Fibroblast of lung (primary cell): ENCODE measurements around the gene DCN. TPM values are rescaled to one million over a fixed set of nuclear protein-coding genes. Genes with fewer than 3 reads are reported as not detected.

ENCODE experiments used
- DNase-seq, 2 donors: peaks; one replicate each; pipeline versions ENCODE4 v3.0.0 to v3.0.0-alpha.2; 2010; ENCODE audit warnings: low read depth in 2 of 2
- H2AFZ ChIP-seq: 2 replicates; pipeline ENCODE4 v1.5.1; 2012; ENCODE audit warnings: low read length, control low read depth, inconsistent platforms
- H3K27ac ChIP-seq: 2 replicates; pipeline ENCODE4 v1.5.1; 2011; ENCODE audit warnings: low read length, control low read depth; ENCODE audit not compliant: insufficient read depth
- H3K27me3 ChIP-seq: 2 replicates; pipeline ENCODE4 v1.5.1; 2011; ENCODE audit warnings: mild to moderate bottlenecking, low read length; ENCODE audit not compliant: control insufficient read depth, insufficient read depth
- H3K36me3 ChIP-seq: 2 replicates; pipeline ENCODE4 v1.5.1; 2011; ENCODE audit warnings: low read length; ENCODE audit not compliant: control insufficient read depth, insufficient read depth
- H3K4me1 ChIP-seq: 2 replicates; pipeline ENCODE4 v1.5.1; 2011; ENCODE audit warnings: low read length; ENCODE audit not compliant: control insufficient read depth, insufficient read depth; ENCODE audit errors: extremely low read depth
- H3K4me2 ChIP-seq: 2 replicates; pipeline ENCODE4 v1.5.1; 2011; ENCODE audit warnings: low read length, control low read depth; ENCODE audit not compliant: insufficient read depth; ENCODE audit errors: extremely low read depth
- H3K4me3 ChIP-seq, 4 experiments: fragments of 200-600 bp in 1 of 4; sonication (generic) in 1 of 4; replicated peaks in 1 of 4; 2 replicates each; pipeline ENCODE4 v1.5.1; 2011 to 2016; ENCODE audit warnings: low read length in 4 of 4, low read depth in 3 of 4, mild to moderate bottlenecking in 3 of 4, control low read depth in 2 of 4, inconsistent platforms in 1 of 4, mixed read lengths in 1 of 4; ENCODE audit not compliant: insufficient read depth in 1 of 4; ENCODE audit errors: control extremely low read depth in 1 of 4
- H3K79me2 ChIP-seq: 2 replicates; pipeline ENCODE4 v1.5.1; 2012; ENCODE audit warnings: mild to moderate bottlenecking, low read length, inconsistent platforms; ENCODE audit not compliant: control insufficient read depth, insufficient read depth
- H3K9ac ChIP-seq: 2 replicates; pipeline ENCODE4 v1.5.1; 2011; ENCODE audit warnings: mild to moderate bottlenecking, low read length, control low read depth; ENCODE audit not compliant: insufficient read depth
- H3K9me3 ChIP-seq: 2 replicates; pipeline ENCODE4 v1.5.1; 2012; ENCODE audit warnings: low read depth, low read length; ENCODE audit not compliant: control insufficient read depth, insufficient read depth
- H4K20me1 ChIP-seq: 2 replicates; pipeline ENCODE4 v1.5.1; 2011; ENCODE audit warnings: low read length; ENCODE audit not compliant: control insufficient read depth, insufficient read depth; ENCODE audit errors: extremely low read depth
- EZH2 ChIP-seq: IDR thresholded peaks from 2 replicates; pipeline ENCODE4 v1.5.1; 2012; ENCODE audit warnings: low read length, control low read depth, mild to moderate bottlenecking; ENCODE audit errors: missing control alignments
- polyA plus RNA-seq, 2 donors: library from polyadenylated mRNA; depleted of rRNA in 1 of 2; stranded (reverse) in 1 of 2; unstranded in 1 of 2; fragments of >200 nt; gene quantifications; 2 replicates each; pipeline ENCODE4 v1.2.1, GENCODE V29; 2011 to 2012; ENCODE audit warnings: missing spikeins in 1 of 2
- total RNA-seq: library from RNA; depleted of rRNA; stranded (reverse); fragments of >200 nt; gene quantifications from 2 replicates; pipeline ENCODE4 v1.2.1, GENCODE V29; 2014
- TF ChIP-seq, protein P1 (sequence below), 2 donors: IDR thresholded peaks in 1 of 2; conservative IDR thresholded peaks in 1 of 2; 1 replicate in 1 of 2; 2 replicates in 1 of 2; pipeline ENCODE4 v1.5.1; 2011 to 2012; ENCODE audit warnings: low read length in 2 of 2, control low read depth in 1 of 2, inconsistent platforms in 1 of 2, low read depth in 1 of 2, mild to moderate bottlenecking in 1 of 2

The DCN gene
- total and polyA plus RNA-seq, 2 donors (not counting 1 experiment from before 2014, with no cell fraction given): 902 to 4,941 TPM

DNA sequence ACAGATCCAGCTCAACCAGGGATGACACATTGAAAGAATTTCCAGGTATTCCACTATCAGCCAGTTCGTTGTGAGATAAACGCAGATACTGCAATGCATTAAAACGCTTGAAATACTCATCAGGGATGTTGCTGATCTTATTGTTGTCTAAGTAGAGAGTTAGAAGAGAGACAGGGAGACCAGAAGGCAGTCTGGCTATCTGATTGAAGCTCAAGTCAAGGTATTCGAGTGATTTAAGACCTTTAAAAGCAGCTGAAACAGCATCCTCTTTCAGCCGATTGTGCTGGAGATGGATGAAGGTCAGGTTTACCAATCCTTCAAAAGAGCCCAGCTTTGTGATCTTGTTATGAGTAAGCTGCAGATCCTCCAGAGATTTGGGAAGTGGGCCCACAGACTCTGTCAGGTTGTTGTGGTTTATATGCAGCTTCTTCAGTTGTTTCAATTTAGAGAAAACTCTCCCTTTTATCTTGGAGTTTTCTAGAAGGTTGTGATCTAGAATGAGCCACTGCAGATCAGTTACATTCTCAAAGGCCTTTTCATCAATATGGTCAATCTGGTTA lies 74.3 kb downstream of the DCN start:
- Histone ChIP-seq H4K20me1 (no peaks in the 10 kb centered on the region), H3K36me3 (no peaks in the 10 kb centered on the region), H3K9ac (no peak overlapping the region), H3K79me2 (no peaks in the 10 kb centered on the region), H3K4me2 (no peak overlapping the region), H3K4me3 (peak overlapping the region in 1 of 4 experiments; percentile 68), H3K27ac (no peak overlapping the region), H3K4me1 (peaks cover 11% of the 10 kb centered on the region), H2AFZ (no peak overlapping the region), H3K27me3 (no peaks in the 10 kb centered on the region), H3K9me3 (no peaks in the 10 kb centered on the region)
- no peak for DNase-seq
- TF ChIP-seq EZH2: no peak
- TF ChIP-seq, protein P1, sequence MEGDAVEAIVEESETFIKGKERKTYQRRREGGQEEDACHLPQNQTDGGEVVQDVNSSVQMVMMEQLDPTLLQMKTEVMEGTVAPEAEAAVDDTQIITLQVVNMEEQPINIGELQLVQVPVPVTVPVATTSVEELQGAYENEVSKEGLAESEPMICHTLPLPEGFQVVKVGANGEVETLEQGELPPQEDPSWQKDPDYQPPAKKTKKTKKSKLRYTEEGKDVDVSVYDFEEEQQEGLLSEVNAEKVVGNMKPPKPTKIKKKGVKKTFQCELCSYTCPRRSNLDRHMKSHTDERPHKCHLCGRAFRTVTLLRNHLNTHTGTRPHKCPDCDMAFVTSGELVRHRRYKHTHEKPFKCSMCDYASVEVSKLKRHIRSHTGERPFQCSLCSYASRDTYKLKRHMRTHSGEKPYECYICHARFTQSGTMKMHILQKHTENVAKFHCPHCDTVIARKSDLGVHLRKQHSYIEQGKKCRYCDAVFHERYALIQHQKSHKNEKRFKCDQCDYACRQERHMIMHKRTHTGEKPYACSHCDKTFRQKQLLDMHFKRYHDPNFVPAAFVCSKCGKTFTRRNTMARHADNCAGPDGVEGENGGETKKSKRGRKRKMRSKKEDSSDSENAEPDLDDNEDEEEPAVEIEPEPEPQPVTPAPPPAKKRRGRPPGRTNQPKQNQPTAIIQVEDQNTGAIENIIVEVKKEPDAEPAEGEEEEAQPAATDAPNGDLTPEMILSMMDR (conservative IDR thresholded peaks at IDR 0.05 in 1 of 2, IDR thresholded peaks at IDR 0.05 in 1 of 2; ENCODE audit: low read depth in 1 of 2, low read length in 2 of 2): no peak

DNA sequence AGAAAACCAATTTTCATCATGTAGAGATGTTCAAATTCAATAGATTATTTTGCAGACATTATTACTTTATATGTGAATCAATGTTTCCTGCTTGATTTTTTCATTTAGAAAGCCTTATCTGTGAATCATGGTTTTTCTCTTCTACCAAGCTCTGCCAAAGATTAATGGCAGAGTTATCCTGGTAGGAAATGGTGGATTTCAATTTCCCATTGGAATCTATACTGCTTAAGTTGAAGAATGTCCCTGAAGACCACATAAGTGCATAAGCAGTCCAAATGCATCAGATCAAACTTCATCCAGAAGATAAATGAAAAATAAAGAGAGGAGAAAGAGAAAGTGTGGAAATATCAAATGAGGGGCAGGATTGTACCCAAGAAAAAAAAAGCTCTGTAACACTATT lies 76.3 kb downstream of the DCN start:
- H3K36me3 ChIP-seq: no peaks in the 10 kb centered on the region
- no peak overlapping the region for H3K4me2 ChIP-seq
- H2AFZ ChIP-seq: no peak overlapping the region
- no peak overlapping the region for H3K4me3 ChIP-seq
- peak in 1 of 2 donors; percentile 40 for DNase-seq
- TF ChIP-seq, protein P1 (conservative IDR thresholded peaks at IDR 0.05 in 1 of 2, IDR thresholded peaks at IDR 0.05 in 1 of 2; ENCODE audit: low read depth in 1 of 2, low read length in 2 of 2): no peak
- TF ChIP-seq EZH2: no peak
- no peaks in the 10 kb centered on the region for H3K79me2 ChIP-seq
- no peaks in the 10 kb centered on the region for H3K9me3 ChIP-seq
- H3K27ac ChIP-seq: no peak overlapping the region
- no peak overlapping the region for H3K9ac ChIP-seq
- peaks cover 3% of the 10 kb centered on the region for H3K4me1 ChIP-seq
- H3K27me3 ChIP-seq: no peaks in the 10 kb centered on the region
- no peaks in the 10 kb centered on the region for H4K20me1 ChIP-seq

DNA sequence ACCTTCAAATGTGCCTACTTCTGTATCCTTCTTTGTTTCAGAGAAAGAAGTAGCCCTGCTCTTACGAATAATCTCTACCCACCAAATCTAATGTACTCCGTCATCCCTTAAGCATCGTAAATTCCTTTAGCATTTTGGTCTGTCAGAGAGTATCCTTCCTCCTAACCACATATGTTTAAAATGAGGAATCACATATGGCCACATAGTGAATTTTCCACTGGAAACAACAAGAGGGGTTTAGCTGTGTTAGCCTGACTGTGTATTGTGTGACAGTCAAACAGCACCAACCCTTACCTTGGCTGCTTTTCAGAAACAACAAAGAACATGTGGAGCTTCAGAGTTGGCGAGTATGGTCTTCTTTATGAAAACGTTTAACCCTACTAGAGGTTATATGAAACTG lies 76.8 kb downstream of the DCN start:
- no peak for TF ChIP-seq EZH2
- TF ChIP-seq, protein P1 (conservative IDR thresholded peaks at IDR 0.05 in 1 of 2, IDR thresholded peaks at IDR 0.05 in 1 of 2; ENCODE audit: low read depth in 1 of 2, low read length in 2 of 2): no peak
- Histone ChIP-seq H2AFZ (no peak overlapping the region), H3K4me1 (peaks cover 3% of the 10 kb centered on the region), H3K4me3 (peak overlapping the region in 1 of 4 experiments; percentile 2), H3K4me2 (no peak overlapping the region), H3K27ac (no peak overlapping the region), H3K27me3 (no peaks in the 10 kb centered on the region), H3K9me3 (no peaks in the 10 kb centered on the region), H3K79me2 (no peaks in the 10 kb centered on the region), H3K36me3 (no peaks in the 10 kb centered on the region), H3K9ac (no peak overlapping the region), H4K20me1 (no peaks in the 10 kb centered on the region)
- DNase-seq: peak in 1 of 2 donors; percentile 28
